Measurements from ENCODE around the gene OSBPL6. TPM values are rescaled to one million over a fixed set of nuclear protein-coding genes. Genes with fewer than 3 reads are reported as not detected.

The OSBPL6 gene
- total and polyA plus RNA-seq, 4 donors = 1.3 to 3.3 (median 2.2) TPM

- Histone ChIP-seq H3K27ac (ENCODE audit: low read depth in 1 of 2, low read length in 2 of 2) (no peak overlapping the region), H3K27me3 (ENCODE audit: control insufficient read depth in 4 of 4, insufficient read depth in 4 of 4, low read length in 3 of 4) (no peaks in the 10 kb centered on the region), H3K36me3 (ENCODE audit: control insufficient read depth in 4 of 4, insufficient read depth in 3 of 4, low read depth in 1 of 4, low read length in 3 of 4) (peaks cover 0 to 7% (median 2%) of the 10 kb centered on the region in 4 donors), H3K9ac (ENCODE audit: low read depth in 1 of 2, low read length in 2 of 2) (no peak overlapping the region), H3K9me3 (ENCODE audit: control insufficient read depth in 4 of 4, low read length in 3 of 4) (no peaks in the 10 kb centered on the region), H3K4me1 (ENCODE audit: control insufficient read depth in 4 of 4, insufficient read depth in 4 of 4, low read length in 3 of 4) (peaks cover 0 to 6% (median 0%) of the 10 kb centered on the region in 4 donors), H3K4me3 (ENCODE audit: low read depth in 1 of 3, low read length in 3 of 3) (no peak overlapping the region)
- TF ChIP-seq TAF1 (conservative IDR thresholded peaks at IDR 0.05) = no peak
- TF ChIP-seq REST (IDR thresholded peaks at IDR 0.05) = no peak
- no peak for TF ChIP-seq FOXA2 (IDR thresholded peaks at IDR 0.05)
- TF ChIP-seq HNF4G (IDR thresholded peaks at IDR 0.05) = no peak
- no peak for DNase-seq (ENCODE audit: low spot score)
- WGBS = 94% methylated on average over 4 of the region's 4 CpGs
Measured at GRCh38 chr2:178425255-178425827, 231.0 kb downstream of the OSBPL6 start.

- Histone ChIP-seq H3K27ac (ENCODE audit: low read depth in 1 of 2, low read length in 2 of 2) (no peak overlapping the region), H3K36me3 (ENCODE audit: control insufficient read depth in 4 of 4, insufficient read depth in 3 of 4, low read depth in 1 of 4, low read length in 3 of 4) (peaks cover 3 to 15% (median 7%) of the 10 kb centered on the region in 4 donors), H3K9ac (ENCODE audit: low read depth in 1 of 2, low read length in 2 of 2) (no peak overlapping the region), H3K9me3 (ENCODE audit: control insufficient read depth in 4 of 4, low read length in 3 of 4) (no peaks in the 10 kb centered on the region), H3K4me1 (ENCODE audit: control insufficient read depth in 4 of 4, insufficient read depth in 4 of 4, low read length in 3 of 4) (peaks cover 0 to 6% (median 0%) of the 10 kb centered on the region in 4 donors), H3K27me3 (ENCODE audit: control insufficient read depth in 4 of 4, insufficient read depth in 4 of 4, low read length in 3 of 4) (no peaks in the 10 kb centered on the region), H3K4me3 (ENCODE audit: low read depth in 1 of 3, low read length in 3 of 3) (no peak overlapping the region)
- WGBS = 97% methylated on average over 3 of the region's 3 CpGs
- DNase-seq (ENCODE audit: low spot score) = no peak
- no peak for TF ChIP-seq YY1 (IDR thresholded peaks at IDR 0.05)
- no peak for TF ChIP-seq MAX (IDR thresholded peaks at IDR 0.05)
- TF ChIP-seq EGR1 (IDR thresholded peaks at IDR 0.05; ENCODE audit: low read depth in 2 of 2) = no peak
- TF ChIP-seq ATF3 (IDR thresholded peaks at IDR 0.05) = no peak
- no peak for TF ChIP-seq RAD21 (IDR thresholded peaks at IDR 0.05)
- no peak for TF ChIP-seq HNF4G (IDR thresholded peaks at IDR 0.05)
- TF ChIP-seq CTCF (IDR thresholded peaks at IDR 0.05; ENCODE audit: low read depth, low read length, missing input control) = no peak
- TF ChIP-seq SP1 (IDR thresholded peaks at IDR 0.05) = no peak
- TF ChIP-seq FOXA1 (IDR thresholded peaks at IDR 0.05) = no peak
- no peak for TF ChIP-seq HNF4A (conservative IDR thresholded peaks at IDR 0.05)
- no peak for TF ChIP-seq GABPA (IDR thresholded peaks at IDR 0.05 in 1 of 2, conservative IDR thresholded peaks at IDR 0.05 in 1 of 2)
- no peak for TF ChIP-seq TAF1 (conservative IDR thresholded peaks at IDR 0.05)
- no peak for TF ChIP-seq FOXA2 (IDR thresholded peaks at IDR 0.05)
- TF ChIP-seq RXRA (IDR thresholded peaks at IDR 0.05) = no peak
- no peak for TF ChIP-seq NR2F2 (IDR thresholded peaks at IDR 0.05)
- TF ChIP-seq ZBTB33 (IDR thresholded peaks at IDR 0.05) = no peak
- TF ChIP-seq JUND (IDR thresholded peaks at IDR 0.05) = no peak
Measured at GRCh38 chr2:178426388-178426787, 232.1 kb downstream of the OSBPL6 start.

Data from liver (tissue), 9 donors.